K562 (cell line): Measurements from ENCODE around the gene HOXA7. TPM values are rescaled to one million over a fixed set of nuclear protein-coding genes. Genes with fewer than 3 reads are reported as not detected.

Source experiments
- ATAC-seq: fragments of 200-7000 bp; cut with Tn5 transposase; 3 replicates; pipeline ENCODE4 v1.9.1; 2020; ENCODE audit warnings: moderate library complexity
- BruUV-seq: library from RNA; stranded (reverse); fragments of 400-500 nt; replicated peaks from 2 replicates; lab custom pipeline; 2021; lab: Mats Ljungman, UMichigan
- CTCF ChIA-PET: fragments of 300-600 bp; formaldehyde crosslinking; extraction: SDS; loops from one replicate; lab custom pipeline; 2021; ENCODE audit warnings: low intra/inter-chr PET ratio; lab: Yijun Ruan, JAX
- POLR2A ChIA-PET: fragments of 300-600, 350-650 bp; sonication (Branson Sonifier 250); formaldehyde crosslinking; extraction: SDS; loops from one replicate; lab custom pipeline; 2021; ENCODE audit warnings: antibody characterized with exemption, inconsistent platforms; lab: Yijun Ruan, JAX
- DNase-seq, 4 experiments: peaks; one replicate each; pipeline versions ENCODE4 v3.0.0 to v3.0.0-alpha.2; 2011 to 2018; ENCODE audit warnings: low spot score in 3 of 4, mixed read lengths in 3 of 4; ENCODE audit errors: extremely low read depth in 1 of 4
- FAIRE-seq: peaks from 2 replicates; lab custom pipeline; 2011; peaks lifted over from hg19 to GRCh38; lab: Jason Lieb, UNC
- H2AFZ ChIP-seq: 2 replicates; pipeline ENCODE4 v1.6.0; 2011; ENCODE audit warnings: low read depth, low read length, control low read depth, inconsistent platforms
- H3K27ac ChIP-seq: fragments of 200-600 bp; 3 replicates; pipeline ENCODE4 v1.8.0; 2011; ENCODE audit warnings: low read depth, mild to moderate bottlenecking, control low read depth, inconsistent platforms, low read length, moderate library complexity, mixed read lengths; ENCODE audit errors: extremely low read depth
- H3K27me3 ChIP-seq, 2 experiments: fragments of 300-600 bp in 1 of 2; 2 replicates in 1 of 2; 3 replicates in 1 of 2; pipeline versions ENCODE4 v1.6.0 to v1.8.0; 2011; ENCODE audit warnings: inconsistent platforms in 2 of 2, low read length in 2 of 2, mild to moderate bottlenecking in 1 of 2, mixed read lengths in 1 of 2, moderate library complexity in 1 of 2; ENCODE audit not compliant: control insufficient read depth in 2 of 2, insufficient read depth in 2 of 2
- H3K36me3 ChIP-seq: fragments of 300-600 bp; 3 replicates; pipeline ENCODE4 v1.8.0; 2011; ENCODE audit warnings: mild to moderate bottlenecking, low read length, inconsistent platforms; ENCODE audit not compliant: control insufficient read depth, insufficient read depth
- H3K4me1 ChIP-seq, 2 experiments: fragments of 200-600 bp in 1 of 2; replicated peaks in 1 of 2; 2 replicates in 1 of 2; 3 replicates in 1 of 2; pipeline versions ENCODE4 v1.5.1 to v1.8.0; 2011; ENCODE audit warnings: inconsistent platforms in 2 of 2, low read length in 2 of 2, mild to moderate bottlenecking in 1 of 2, mixed read lengths in 1 of 2, moderate library complexity in 1 of 2; ENCODE audit not compliant: control insufficient read depth in 2 of 2, insufficient read depth in 2 of 2
- H3K4me2 ChIP-seq: 2 replicates; pipeline ENCODE4 v1.6.1; 2011; ENCODE audit warnings: low read length, control low read depth, inconsistent platforms, mixed read lengths; ENCODE audit not compliant: insufficient read depth
- H3K4me3 ChIP-seq: fragments of 200-600 bp; sonication (generic), shearing (Covaris generic); 2 replicates; pipeline ENCODE4 v1.5.1; 2016; ENCODE audit warnings: control low read depth, inconsistent platforms
- H3K79me2 ChIP-seq: fragments of 200-600 bp; 3 replicates; pipeline ENCODE4 v1.8.0; 2011; ENCODE audit warnings: low read length, inconsistent platforms; ENCODE audit not compliant: control insufficient read depth, insufficient read depth
- H3K9ac ChIP-seq, 2 experiments: 2 replicates each; pipeline versions ENCODE4 v1.6.0 to v1.6.1; 2011; ENCODE audit warnings: low read depth in 2 of 2, low read length in 2 of 2, control low read depth in 1 of 2, inconsistent platforms in 1 of 2, mild to moderate bottlenecking in 1 of 2, mixed read lengths in 1 of 2; ENCODE audit not compliant: insufficient read depth in 1 of 2
- H3K9me1 ChIP-seq: one replicate; pipeline ENCODE4 v1.6.0; 2011; ENCODE audit warnings: inconsistent platforms, mild to moderate bottlenecking, low read length, moderate library complexity; ENCODE audit not compliant: control insufficient read depth, insufficient read depth
- H3K9me3 ChIP-seq: replicated peaks from 2 replicates; pipeline ENCODE4 v1.5.1; 2011; ENCODE audit warnings: low read depth, low read length, inconsistent platforms; ENCODE audit not compliant: control insufficient read depth, insufficient read depth
- H4K20me1 ChIP-seq: replicated peaks from 2 replicates; pipeline ENCODE4 v1.6.1; 2011; ENCODE audit warnings: low read length, inconsistent platforms, mixed read lengths; ENCODE audit not compliant: control insufficient read depth, insufficient read depth
- E2F6 ChIP-seq, 2 experiments: IDR thresholded peaks; 2 replicates each; pipeline ENCODE4 v1.6.1; 2011; ENCODE audit warnings: borderline replicate concordance in 1 of 2, control low read depth in 1 of 2, low read depth in 1 of 2, low read length in 1 of 2, mild to moderate bottlenecking in 1 of 2, mixed read lengths in 1 of 2, moderate library complexity in 1 of 2; ENCODE audit not compliant: insufficient read depth in 1 of 2, insufficient read length in 1 of 2, poor library complexity in 1 of 2, severe bottlenecking in 1 of 2; ENCODE audit errors: extremely low read depth in 1 of 2
- FOSL1 ChIP-seq: fragments of 200-800 bp; sonication (Bioruptor generic); conservative IDR thresholded peaks from 2 replicates; pipeline ENCODE4 v1.6.1; 2016; ENCODE audit warnings: missing genetic modification characterization, missing compliant biosample characterization
- FOXJ3 ChIP-seq: sonication (generic); formaldehyde crosslinking; IDR thresholded peaks from 2 replicates; pipeline ENCODE4 v1.4.0; 2020; ENCODE audit warnings: mild to moderate bottlenecking, missing genetic modification reagents
- GABPB2 ChIP-seq: fragments of 250-450 bp; sonication (Bioruptor Pico); conservative IDR thresholded peaks from 2 replicates; pipeline ENCODE4 v1.5.1; 2021; ENCODE audit warnings: mild to moderate bottlenecking
- GTF2A2 ChIP-seq: IDR thresholded peaks from 2 replicates; pipeline ENCODE4 v1.6.1; 2016; ENCODE audit warnings: mild to moderate bottlenecking, missing genetic modification characterization, missing compliant biosample characterization
- MAZ ChIP-seq, 2 experiments: fragments of 450-650 bp in 1 of 2; sonication (generic) in 1 of 2; formaldehyde crosslinking; IDR thresholded peaks in 1 of 2; conservative IDR thresholded peaks in 1 of 2; 2 replicates each; pipeline versions ENCODE4 v1.4.0 to v1.5.0; 2020; ENCODE audit warnings: mild to moderate bottlenecking in 1 of 2, missing genetic modification reagents in 1 of 2
- NFIC ChIP-seq: fragments of 450-650 bp; IDR thresholded peaks from 2 replicates; pipeline ENCODE4 v1.6.1; 2017; ENCODE audit warnings: mild to moderate bottlenecking, inconsistent platforms
- SAFB ChIP-seq: fragments of 200-400 bp; formaldehyde crosslinking; IDR thresholded peaks from 2 replicates; pipeline ENCODE4 v1.6.1; 2017; ENCODE audit warnings: low read depth, low read length, borderline replicate concordance
- SMARCC2 ChIP-seq: fragments of 450-650 bp; IDR thresholded peaks from 2 replicates; pipeline ENCODE4 v1.6.1; 2017; ENCODE audit warnings: antibody characterized with exemption, moderate library complexity, mild to moderate bottlenecking, low read depth
- SRSF3 ChIP-seq: fragments of 200-400 bp; formaldehyde crosslinking; IDR thresholded peaks from 2 replicates; pipeline ENCODE4 v1.6.1; 2016; ENCODE audit warnings: mild to moderate bottlenecking, low read length, moderate library complexity; ENCODE audit not compliant: insufficient read depth
- SRSF9 ChIP-seq: fragments of 200-400 bp; formaldehyde crosslinking; IDR thresholded peaks from 2 replicates; pipeline ENCODE4 v1.6.1; 2017; ENCODE audit warnings: low read depth, low read length, borderline replicate concordance
- ZNF23 ChIP-seq: fragments of 250-450 bp; sonication (Bioruptor Pico); IDR thresholded peaks from 2 replicates; pipeline ENCODE4 v1.4.0; 2020; ENCODE audit warnings: mild to moderate bottlenecking
- ZNF316 ChIP-seq: fragments of 450-650 bp; IDR thresholded peaks from 2 replicates; pipeline ENCODE4 v1.6.1; 2016
- ZNF586 ChIP-seq: fragments of 450-650 bp; formaldehyde crosslinking; conservative IDR thresholded peaks from 2 replicates; pipeline ENCODE4 v1.4.0; 2020; ENCODE audit warnings: mild to moderate bottlenecking, moderate library complexity
- WGBS: fragments of 100-300 bp; shearing (Covaris generic); methylation state at CpG from one replicate; pipeline ENCODE4 v1.1.6; 2016; ENCODE audit warnings: low coverage, mixed read lengths; ENCODE audit not compliant: insufficient coverage; ENCODE audit errors: missing lambda C conversion rate; 5-methylcytosine and 5-hydroxymethylcytosine counted together
- in situ Hi-C: fragments of 300-500 bp; cut with MboI; formaldehyde crosslinking; loops from 4 replicates; pipeline ENCODE4 v1.15.0; 2018; ENCODE audit warnings: inconsistent platforms, mixed read lengths
- intact Hi-C: fragments of 100-400 bp; cut with micrococcal nuclease; formaldehyde crosslinking; loops from 2 replicates; pipeline ENCODE4 v1.14.2; 2022
- polyA plus RNA-seq, 8 experiments: library from polyadenylated mRNA; depleted of rRNA in 4 of 8; stranded (reverse) in 5 of 8; unstranded in 3 of 8; fragments of >200 nt; fragmentation: Nextera tagmentation in 2 of 8; fragmentation: Illumina TruSeq in 1 of 8; extraction: Ambion mirVana in 2 of 8; extraction: Trizol in 1 of 8; gene quantifications; 2 replicates each; pipeline versions ENCODE4 v1.2.1 to v1.2.3, GENCODE V29; 2011 to 2014; ENCODE audit warnings: inconsistent platforms in 1 of 8, missing spikeins in 1 of 8
- total RNA-seq, 7 experiments: library from RNA; depleted of rRNA in 6 of 7; stranded (reverse); fragments of >200 nt in 6 of 7; fragmentation: Illumina TruSeq in 2 of 7; extraction: Trizol in 2 of 7; gene quantifications; 2 replicates each; pipeline versions ENCODE4 v1.2.1 to v1.2.3, GENCODE V29; 2011 to 2021; ENCODE audit warnings: low replicate concordance in 1 of 7
- TF ChIP-seq, protein P1 (sequence below): sonication (generic); formaldehyde crosslinking; IDR thresholded peaks from 2 replicates; pipeline ENCODE4 v1.8.0; 2022; ENCODE audit warnings: mild to moderate bottlenecking, missing genetic modification reagents

Gene HOXA7
- total and polyA plus RNA-seq, 9 of the 15 experiments (the other 6 are each of a cell fraction or from before 2014, with no cell fraction given): not detected

GRCh38 chr7:27153526-27153925 is 2.9 kb downstream of the HOXA7 start:
- in situ Hi-C loops (loop anchor here (25.0 kb wide), 3 partner anchors 641 to 1266 kb away; no protein-coding TSS in a partner anchor), intact Hi-C loops (no loop called here)
- no peaks in the 10 kb centered on the region for H3K9me3 ChIP-seq
- no peak overlapping the region for H3K9ac ChIP-seq
- H3K27ac ChIP-seq: no peak overlapping the region
- H3K9me1 ChIP-seq: no peaks in the 10 kb centered on the region
- H3K27me3 ChIP-seq: peaks cover 38 to 89% of the 10 kb centered on the region in 2 experiments
- FAIRE-seq (no peak), DNase-seq (no peak), ATAC-seq (no peak)
- H3K36me3 ChIP-seq: no peaks in the 10 kb centered on the region
- ChIA-PET CTCF (no interaction called here), POLR2A (no interaction called here)
- H3K4me3 ChIP-seq: no peak overlapping the region
- no peak overlapping the region for H3K4me2 ChIP-seq
- no peak overlapping the region for H2AFZ ChIP-seq
- peaks cover 0 to 15% of the 10 kb centered on the region in 2 experiments; a peak in 2 of 5 replicates for H3K4me1 ChIP-seq
- 3% methylated on average over 3 of the region's 3 CpGs for WGBS
- H4K20me1 ChIP-seq: no peaks in the 10 kb centered on the region
- BruUV-seq: no TSS peak
- no peak for TF ChIP-seq ZNF23 (CRISPR knock-in tag)
- TF ChIP-seq FOXJ3 (CRISPR knock-in tag): no peak
- no peak for TF ChIP-seq GTF2A2 (tag)
- no peak for TF ChIP-seq ZNF316
- TF ChIP-seq ZNF586 (CRISPR knock-in tag): no peak
- no peak for TF ChIP-seq SRSF9
- TF ChIP-seq, protein P1, sequence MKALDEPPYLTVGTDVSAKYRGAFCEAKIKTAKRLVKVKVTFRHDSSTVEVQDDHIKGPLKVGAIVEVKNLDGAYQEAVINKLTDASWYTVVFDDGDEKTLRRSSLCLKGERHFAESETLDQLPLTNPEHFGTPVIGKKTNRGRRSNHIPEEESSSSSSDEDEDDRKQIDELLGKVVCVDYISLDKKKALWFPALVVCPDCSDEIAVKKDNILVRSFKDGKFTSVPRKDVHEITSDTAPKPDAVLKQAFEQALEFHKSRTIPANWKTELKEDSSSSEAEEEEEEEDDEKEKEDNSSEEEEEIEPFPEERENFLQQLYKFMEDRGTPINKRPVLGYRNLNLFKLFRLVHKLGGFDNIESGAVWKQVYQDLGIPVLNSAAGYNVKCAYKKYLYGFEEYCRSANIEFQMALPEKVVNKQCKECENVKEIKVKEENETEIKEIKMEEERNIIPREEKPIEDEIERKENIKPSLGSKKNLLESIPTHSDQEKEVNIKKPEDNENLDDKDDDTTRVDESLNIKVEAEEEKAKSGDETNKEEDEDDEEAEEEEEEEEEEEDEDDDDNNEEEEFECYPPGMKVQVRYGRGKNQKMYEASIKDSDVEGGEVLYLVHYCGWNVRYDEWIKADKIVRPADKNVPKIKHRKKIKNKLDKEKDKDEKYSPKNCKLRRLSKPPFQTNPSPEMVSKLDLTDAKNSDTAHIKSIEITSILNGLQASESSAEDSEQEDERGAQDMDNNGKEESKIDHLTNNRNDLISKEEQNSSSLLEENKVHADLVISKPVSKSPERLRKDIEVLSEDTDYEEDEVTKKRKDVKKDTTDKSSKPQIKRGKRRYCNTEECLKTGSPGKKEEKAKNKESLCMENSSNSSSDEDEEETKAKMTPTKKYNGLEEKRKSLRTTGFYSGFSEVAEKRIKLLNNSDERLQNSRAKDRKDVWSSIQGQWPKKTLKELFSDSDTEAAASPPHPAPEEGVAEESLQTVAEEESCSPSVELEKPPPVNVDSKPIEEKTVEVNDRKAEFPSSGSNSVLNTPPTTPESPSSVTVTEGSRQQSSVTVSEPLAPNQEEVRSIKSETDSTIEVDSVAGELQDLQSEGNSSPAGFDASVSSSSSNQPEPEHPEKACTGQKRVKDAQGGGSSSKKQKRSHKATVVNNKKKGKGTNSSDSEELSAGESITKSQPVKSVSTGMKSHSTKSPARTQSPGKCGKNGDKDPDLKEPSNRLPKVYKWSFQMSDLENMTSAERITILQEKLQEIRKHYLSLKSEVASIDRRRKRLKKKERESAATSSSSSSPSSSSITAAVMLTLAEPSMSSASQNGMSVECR (CRISPR knock-in tag): no peak
- TF ChIP-seq FOSL1 (tag): no peak
- TF ChIP-seq MAZ (CRISPR knock-in tag; conservative IDR thresholded peaks at IDR 0.05 in 1 of 2, IDR thresholded peaks at IDR 0.05 in 1 of 2): no peak
- TF ChIP-seq NFIC: no peak
- TF ChIP-seq SMARCC2: no peak
- no peak for TF ChIP-seq SAFB
- no peak for TF ChIP-seq GABPB2 (CRISPR knock-in tag)
- TF ChIP-seq SRSF3: no peak
- TF ChIP-seq E2F6 (IDR thresholded peaks at IDR 0.05; ENCODE audit: borderline replicate concordance in 1 of 2, extremely low read depth in 1 of 2, insufficient read depth in 1 of 2, insufficient read length in 1 of 2, low read depth in 1 of 2, low read length in 1 of 2, poor library complexity in 1 of 2, severe bottlenecking in 1 of 2): no peak
- no peaks in the 10 kb centered on the region for H3K79me2 ChIP-seq
